NCI-H748 (cell line): Measurements from ENCODE around the gene CDC42EP4.

Experiments
- DNase-seq: peaks from one replicate; lab custom pipeline; 2025; ENCODE audit not compliant: unreplicated experiment; lab: John Stamatoyannopoulos, UW

Gene CDC42EP4

DNA sequence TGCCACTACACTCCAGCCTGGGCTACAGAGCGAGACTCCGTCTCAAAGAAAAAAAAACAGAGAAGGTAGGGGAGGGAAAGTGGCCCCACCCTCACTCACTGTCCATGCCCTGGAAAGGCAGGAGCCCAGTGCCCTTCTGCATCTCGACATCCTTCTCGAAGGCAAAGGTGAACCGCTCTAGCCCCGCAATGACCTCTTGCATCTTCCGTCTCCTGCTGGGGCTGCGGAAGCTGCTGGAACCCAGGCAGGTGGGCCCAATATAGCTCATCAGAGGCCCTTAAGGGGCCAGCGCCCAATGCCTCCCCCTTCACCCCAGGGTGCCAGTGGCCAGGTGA is 50.2 kb downstream of the CDC42EP4 start, which contains the start of gene CPSF4L:
Gene CPSF4L (minus strand): TSS at position 264 of the 335 bp plus-strand sequence. CDS start 62 bp downstream, at position 202.
- no peak for DNase-seq

DNA sequence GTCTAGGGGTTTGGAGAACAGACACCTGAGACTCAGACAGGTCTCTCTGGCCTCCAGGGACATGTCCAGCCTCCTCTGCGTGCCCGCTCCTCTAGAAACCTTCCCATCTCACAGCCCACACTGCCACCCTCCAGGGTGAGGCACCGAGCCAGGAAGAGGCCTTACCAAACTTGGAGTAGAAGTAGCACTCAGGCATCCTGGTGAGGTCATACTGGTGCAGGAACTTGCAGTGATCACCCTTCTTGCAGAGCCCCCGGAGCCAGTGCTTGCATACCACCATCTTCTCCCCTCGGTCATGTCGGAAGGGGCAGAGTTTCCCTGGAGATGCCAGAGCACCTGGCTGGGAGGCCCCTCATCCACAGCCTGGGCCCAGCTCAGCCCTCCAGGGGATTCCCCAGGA is 54.3 kb downstream of the CDC42EP4 start:
- no peak for DNase-seq

DNA sequence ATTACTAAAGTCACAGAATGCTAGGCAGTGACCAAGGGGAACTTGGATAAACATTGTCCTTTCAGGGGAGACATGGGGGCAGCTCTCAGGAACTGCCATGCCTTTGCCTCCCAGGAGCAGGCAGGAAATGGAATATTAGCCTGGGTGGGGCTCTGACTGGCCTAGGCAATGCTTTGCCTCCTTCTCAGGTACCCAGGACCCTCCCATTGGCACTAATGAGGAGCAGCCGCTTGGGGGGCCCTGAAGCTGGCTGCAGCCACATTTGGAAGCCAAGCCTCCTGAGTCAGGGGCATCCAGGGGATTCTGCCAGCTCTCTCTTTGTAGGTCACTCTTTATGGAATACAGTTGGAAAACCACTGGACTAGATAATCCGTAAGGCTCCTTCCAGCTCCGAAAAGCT is 55.6 kb downstream of the CDC42EP4 start:
- DNase-seq, result no peak

DNA sequence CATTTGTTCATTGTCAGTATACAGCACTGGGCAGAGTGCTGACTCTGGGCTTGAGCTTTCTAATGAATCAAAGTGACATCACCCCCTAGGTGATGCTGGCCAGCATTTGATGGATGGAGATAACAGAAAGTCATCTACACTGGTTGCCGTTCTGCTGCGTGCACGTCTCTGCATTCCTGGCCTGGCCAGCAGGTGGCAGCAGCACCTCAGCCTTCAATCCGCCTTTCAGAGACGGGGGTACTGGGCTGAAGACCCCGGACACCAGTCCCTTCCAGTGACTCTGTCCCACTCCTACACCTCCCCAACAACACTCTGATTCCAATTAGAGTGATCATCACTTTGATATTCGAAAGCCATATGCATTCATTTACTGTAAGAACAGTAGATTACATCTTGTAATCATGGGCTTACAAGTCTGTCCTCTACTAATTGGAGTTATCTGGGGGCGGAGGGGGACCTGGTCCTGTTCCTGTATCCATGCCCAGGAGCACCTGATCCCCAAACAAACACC is 56.1 kb downstream of the CDC42EP4 start:
- DNase-seq, result peak; percentile 42

DNA sequence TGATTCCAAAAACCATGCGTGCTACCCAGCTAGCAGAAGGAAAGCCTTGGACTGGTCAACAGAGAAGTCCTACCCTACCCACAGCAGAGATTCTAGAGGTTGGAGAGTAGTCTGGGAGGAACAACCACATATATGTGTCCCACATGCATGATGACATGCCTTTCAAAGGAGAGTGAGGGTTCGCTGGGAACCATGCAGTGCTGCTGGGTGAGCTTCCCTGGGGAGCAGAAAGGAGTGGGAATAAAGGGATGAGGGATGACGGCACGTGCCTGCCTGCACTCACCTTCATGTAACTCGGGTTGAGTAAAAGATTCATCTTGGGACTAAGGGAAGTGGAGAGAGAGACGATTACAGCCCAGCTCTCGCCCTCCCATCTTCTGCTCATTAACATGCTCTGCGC is 59.9 kb downstream of the CDC42EP4 start:
- DNase-seq, result no peak

- no peak for DNase-seq
Measured at GRCh38 chr17:73250851-73251640, 60.8 kb downstream of the CDC42EP4 start.

GRCh38 chr17:73249700-73250099 is 62.1 kb downstream of the CDC42EP4 start:
- DNase-seq, result peak; percentile 32

DNA sequence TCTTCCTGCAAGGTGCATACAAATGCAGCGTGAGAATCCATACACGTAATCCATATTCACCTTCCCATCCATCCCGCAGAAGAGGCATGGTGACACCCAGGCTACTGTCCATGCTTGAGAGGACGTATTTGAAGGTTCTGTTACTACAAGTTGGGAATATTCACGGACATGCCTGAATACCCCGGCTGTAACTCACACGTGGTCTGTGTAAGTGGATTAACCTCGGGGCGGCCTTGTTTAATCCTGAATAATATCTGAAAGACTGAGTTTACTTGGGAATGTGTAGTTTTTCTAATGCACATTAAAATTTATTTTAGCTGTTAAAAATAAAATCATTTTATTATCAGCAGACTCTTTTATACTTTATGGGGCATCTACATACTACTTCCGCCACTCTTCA is 63.3 kb downstream of the CDC42EP4 start:
- no peak for DNase-seq

DNA sequence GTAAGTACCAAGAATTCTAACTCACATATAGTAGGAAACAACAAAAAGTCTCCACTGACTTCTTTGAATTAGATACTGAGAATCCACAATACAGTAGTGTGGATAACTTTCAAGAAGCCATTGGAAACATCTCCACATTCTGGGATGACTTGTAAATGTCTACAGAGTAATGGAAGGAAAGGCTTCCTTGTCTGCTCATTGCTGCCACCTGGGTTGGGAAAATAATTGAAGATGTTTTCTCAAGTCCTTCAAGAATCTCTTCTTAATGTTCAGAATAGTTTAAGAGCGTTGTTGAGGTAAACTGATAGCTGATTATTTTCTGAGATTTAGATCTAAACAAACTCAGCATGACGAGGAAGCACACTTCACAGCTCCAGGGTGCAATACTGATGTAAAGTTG is 64.1 kb downstream of the CDC42EP4 start:
- no peak for DNase-seq

- DNase-seq, result no peak
Measured at GRCh38 chr17:73240561-73240960, 71.2 kb downstream of the CDC42EP4 start.

- no peak for DNase-seq
Measured at GRCh38 chr17:73237714-73238113, 74.1 kb downstream of the CDC42EP4 start.

GRCh38 chr17:73234736-73235135 is 77.1 kb downstream of the CDC42EP4 start:
- DNase-seq, result no peak
